NT2/D1 (cell line): Measurements from ENCODE around the gene NANP.

Experiments used
- DNase-seq: peaks from one replicate; pipeline ENCODE4 v3.0.0-alpha.2; 2011; ENCODE audit warnings: low read depth, low spot score
- H3K27me3 ChIP-seq: 2 replicates; pipeline ENCODE4 v1.6.0; 2011; ENCODE audit warnings: mild to moderate bottlenecking; ENCODE audit not compliant: insufficient read length, insufficient read depth
- H3K36me3 ChIP-seq: 2 replicates; pipeline ENCODE4 v1.6.1; 2011; ENCODE audit warnings: mild to moderate bottlenecking, low read length, mixed read lengths; ENCODE audit not compliant: insufficient read depth, insufficient read length
- H3K4me1 ChIP-seq: 2 replicates; pipeline ENCODE4 v1.5.1; 2011; ENCODE audit not compliant: insufficient read depth, insufficient read length
- H3K4me3 ChIP-seq: 2 replicates; pipeline ENCODE4 v1.5.1; 2011; ENCODE audit warnings: low read depth; ENCODE audit not compliant: insufficient read length
- H3K9ac ChIP-seq: 2 replicates; pipeline ENCODE4 v1.6.0; 2011; ENCODE audit warnings: low read depth; ENCODE audit not compliant: insufficient read length
- H3K9me3 ChIP-seq: 2 replicates; pipeline ENCODE4 v1.5.1; 2011; ENCODE audit warnings: mild to moderate bottlenecking, low read length; ENCODE audit not compliant: insufficient read depth
- SUZ12 ChIP-seq: IDR thresholded peaks from 2 replicates; pipeline ENCODE4 v1.6.1; 2011; ENCODE audit not compliant: insufficient read length, insufficient read depth; ENCODE audit errors: extremely low read depth
- YY1 ChIP-seq: IDR thresholded peaks from 2 replicates; pipeline ENCODE4 v1.6.1; 2011; ENCODE audit not compliant: insufficient read length, insufficient read depth
- ZNF274 ChIP-seq: IDR thresholded peaks from 2 replicates; pipeline ENCODE4 v1.6.1; 2011; ENCODE audit warnings: mild to moderate bottlenecking, low read depth, low read length

NANP gene

GRCh38 chr20:25623225-25623735 is 534 bp downstream of the NANP start:
- Histone ChIP-seq H3K4me3 (peak overlapping the region; percentile 78), H3K9ac (peak overlapping the region; percentile 90), H3K9me3 (no peaks in the 10 kb centered on the region), H3K4me1 (no peaks in the 10 kb centered on the region), H3K36me3 (peaks cover 7% of the 10 kb centered on the region), H3K27me3 (peaks cover 8% of the 10 kb centered on the region)
- DNase-seq = no peak
- TF ChIP-seq YY1 (no peak), ZNF274 (no peak), SUZ12 (no peak)

DNA sequence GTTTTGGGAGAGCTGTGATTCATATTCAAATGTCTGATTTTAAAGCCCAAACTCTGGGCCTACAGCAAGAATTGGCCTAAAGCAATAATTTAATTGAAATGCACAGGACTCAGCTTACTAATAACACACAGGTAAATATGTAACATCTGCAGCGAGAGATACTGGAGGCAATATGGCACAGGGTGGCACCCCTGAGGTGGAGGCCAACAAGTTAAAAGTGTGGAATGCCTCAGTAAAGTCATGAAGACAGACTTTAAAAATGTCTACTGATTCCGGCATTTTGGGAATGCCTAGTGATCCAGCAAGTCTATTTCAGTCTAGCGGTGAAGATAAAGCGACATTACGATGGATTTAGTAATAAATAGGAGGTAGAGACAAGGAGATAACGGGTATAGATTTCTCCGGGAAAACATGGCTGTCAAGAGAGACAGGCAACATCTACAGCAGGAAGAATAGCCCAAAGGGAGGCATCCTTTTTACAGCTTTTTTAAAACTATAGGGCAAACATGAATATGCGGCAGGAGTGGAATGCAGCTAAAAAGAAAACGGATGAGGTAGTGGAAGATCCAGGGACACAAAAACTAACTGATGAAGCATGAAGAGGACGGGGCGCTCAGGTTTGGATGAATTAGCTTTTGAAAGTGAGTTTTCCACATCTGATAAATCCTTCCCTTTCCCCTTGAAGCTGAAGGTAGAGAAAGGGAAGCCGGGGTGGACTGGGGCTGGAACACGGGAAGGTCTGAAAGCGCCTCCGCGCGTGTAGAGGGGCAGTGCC is 1.2 kb downstream of the NANP start:
- TF ChIP-seq ZNF274 = no peak
- TF ChIP-seq SUZ12 = no peak
- TF ChIP-seq YY1 = no peak
- DNase-seq = no peak
- Histone ChIP-seq H3K36me3 (peaks cover 7% of the 10 kb centered on the region), H3K9ac (peak overlapping the region; percentile 90), H3K27me3 (peaks cover 8% of the 10 kb centered on the region), H3K4me3 (peak overlapping the region; percentile 78), H3K4me1 (no peaks in the 10 kb centered on the region), H3K9me3 (no peaks in the 10 kb centered on the region)

- DNase-seq = no peak
- TF ChIP-seq YY1 (no peak), SUZ12 (no peak), ZNF274 (no peak)
- H3K9ac ChIP-seq = no peak overlapping the region
- H3K4me3 ChIP-seq = no peak overlapping the region
- peaks cover 8% of the 10 kb centered on the region for H3K27me3 ChIP-seq
- H3K36me3 ChIP-seq = peaks cover 7% of the 10 kb centered on the region
- no peaks in the 10 kb centered on the region for H3K9me3 ChIP-seq
- H3K4me1 ChIP-seq = no peaks in the 10 kb centered on the region
These were observed 1.8 kb downstream of the NANP start for GRCh38 chr20:25622049-25622448.

- Histone ChIP-seq H3K9me3 (no peaks in the 10 kb centered on the region), H3K36me3 (peaks cover 19% of the 10 kb centered on the region), H3K4me1 (no peaks in the 10 kb centered on the region), H3K4me3 (no peak overlapping the region), H3K27me3 (peaks cover 8% of the 10 kb centered on the region), H3K9ac (no peak overlapping the region)
- no peak for DNase-seq
- TF ChIP-seq SUZ12 (no peak), ZNF274 (no peak), YY1 (no peak)
These were observed 4.3 kb downstream of the NANP start for GRCh38 chr20:25619514-25619913.

DNA sequence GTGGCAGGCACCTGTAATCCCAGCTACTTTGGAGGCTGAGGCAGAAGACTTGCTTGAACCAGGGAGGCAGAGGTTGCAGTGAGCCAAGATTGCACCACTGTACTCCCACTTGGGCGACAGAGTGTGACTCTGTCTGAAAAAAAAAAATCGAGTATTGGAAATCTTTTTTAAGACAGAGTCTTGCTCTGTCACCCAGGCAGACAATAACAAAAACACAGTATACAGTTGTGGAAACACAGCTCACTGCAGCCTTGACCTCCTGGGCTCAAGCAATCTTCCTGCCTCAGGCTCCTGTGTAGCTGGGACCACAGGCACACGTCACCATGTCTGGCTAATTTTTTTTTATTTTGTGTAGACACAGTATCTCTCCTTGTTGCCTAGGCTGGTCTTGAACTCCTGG is 15.0 kb downstream of the NANP start:
- Histone ChIP-seq H3K9me3 (no peaks in the 10 kb centered on the region), H3K9ac (no peak overlapping the region), H3K36me3 (peaks cover 5% of the 10 kb centered on the region), H3K27me3 (no peaks in the 10 kb centered on the region), H3K4me3 (no peak overlapping the region), H3K4me1 (no peaks in the 10 kb centered on the region)
- DNase-seq = no peak
- TF ChIP-seq YY1 (no peak), SUZ12 (no peak), ZNF274 (no peak)

- Histone ChIP-seq H3K9me3 (no peaks in the 10 kb centered on the region), H3K4me1 (no peaks in the 10 kb centered on the region), H3K9ac (no peak overlapping the region), H3K27me3 (no peaks in the 10 kb centered on the region), H3K36me3 (no peaks in the 10 kb centered on the region), H3K4me3 (no peak overlapping the region)
- no peak for TF ChIP-seq YY1
- TF ChIP-seq SUZ12 = no peak
- TF ChIP-seq ZNF274 = no peak
- no peak for DNase-seq
These were observed 17.6 kb downstream of the NANP start for GRCh38 chr20:25606094-25606695.

- no peak for TF ChIP-seq ZNF274
- no peak for TF ChIP-seq YY1
- no peak for TF ChIP-seq SUZ12
- H3K4me3 ChIP-seq = no peak overlapping the region
- H3K9me3 ChIP-seq = no peaks in the 10 kb centered on the region
- H3K27me3 ChIP-seq = no peaks in the 10 kb centered on the region
- no peaks in the 10 kb centered on the region for H3K4me1 ChIP-seq
- H3K36me3 ChIP-seq = no peaks in the 10 kb centered on the region
- no peak overlapping the region for H3K9ac ChIP-seq
- no peak for DNase-seq
These were observed 18.7 kb downstream of the NANP start for GRCh38 chr20:25605148-25605547.
